Measurements from ENCODE around the gene ARCN1.
A peak's percentile ranks its signal among the peaks of the same experiment; 100 is the strongest.

ARCN1 gene

DNA sequence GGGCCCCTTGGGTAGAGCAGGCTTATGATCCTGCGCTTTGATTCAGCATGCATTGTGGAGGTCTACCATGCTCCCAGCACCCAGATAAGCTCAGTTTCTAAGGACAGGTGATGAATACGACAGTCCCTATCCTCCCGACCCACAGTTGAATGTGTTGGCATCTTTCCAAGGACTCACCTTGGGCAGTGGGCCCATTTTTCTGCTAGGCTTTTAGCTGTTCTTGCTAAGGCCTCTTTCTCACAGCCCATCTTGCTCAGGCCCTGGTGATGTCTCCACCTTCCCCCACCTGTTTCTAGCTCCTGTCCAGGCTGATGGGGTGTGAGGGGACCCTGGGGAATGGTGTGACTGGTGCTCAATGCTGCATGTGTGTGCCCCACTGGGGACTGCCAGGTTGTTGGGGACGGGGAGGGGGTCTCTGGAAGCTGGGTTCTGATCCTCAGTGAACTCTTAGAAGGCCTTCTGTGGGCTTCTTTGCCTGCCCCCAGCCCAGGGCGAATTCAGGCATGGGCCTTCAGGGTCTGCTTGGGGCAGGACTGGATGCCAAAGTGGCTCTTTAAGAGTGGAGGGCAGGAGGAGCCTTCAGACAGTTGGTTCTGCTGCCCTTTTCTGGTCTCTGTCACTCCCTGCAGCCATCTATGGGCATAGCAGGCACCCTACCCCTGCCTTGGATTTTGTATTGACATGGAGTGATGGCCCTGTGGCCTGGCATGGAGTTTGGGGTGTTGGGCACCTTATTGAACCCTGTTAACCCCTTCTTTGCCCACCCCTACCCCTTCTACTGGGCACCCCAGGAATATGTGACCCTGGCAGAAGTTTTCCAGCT lies 68.3 kb downstream of the ARCN1 start:
- DNase-seq: no peak

GRCh38 chr11:118641397-118642019 lies 69.3 kb downstream of the ARCN1 start:
- peak; percentile 92 for DNase-seq

DNA sequence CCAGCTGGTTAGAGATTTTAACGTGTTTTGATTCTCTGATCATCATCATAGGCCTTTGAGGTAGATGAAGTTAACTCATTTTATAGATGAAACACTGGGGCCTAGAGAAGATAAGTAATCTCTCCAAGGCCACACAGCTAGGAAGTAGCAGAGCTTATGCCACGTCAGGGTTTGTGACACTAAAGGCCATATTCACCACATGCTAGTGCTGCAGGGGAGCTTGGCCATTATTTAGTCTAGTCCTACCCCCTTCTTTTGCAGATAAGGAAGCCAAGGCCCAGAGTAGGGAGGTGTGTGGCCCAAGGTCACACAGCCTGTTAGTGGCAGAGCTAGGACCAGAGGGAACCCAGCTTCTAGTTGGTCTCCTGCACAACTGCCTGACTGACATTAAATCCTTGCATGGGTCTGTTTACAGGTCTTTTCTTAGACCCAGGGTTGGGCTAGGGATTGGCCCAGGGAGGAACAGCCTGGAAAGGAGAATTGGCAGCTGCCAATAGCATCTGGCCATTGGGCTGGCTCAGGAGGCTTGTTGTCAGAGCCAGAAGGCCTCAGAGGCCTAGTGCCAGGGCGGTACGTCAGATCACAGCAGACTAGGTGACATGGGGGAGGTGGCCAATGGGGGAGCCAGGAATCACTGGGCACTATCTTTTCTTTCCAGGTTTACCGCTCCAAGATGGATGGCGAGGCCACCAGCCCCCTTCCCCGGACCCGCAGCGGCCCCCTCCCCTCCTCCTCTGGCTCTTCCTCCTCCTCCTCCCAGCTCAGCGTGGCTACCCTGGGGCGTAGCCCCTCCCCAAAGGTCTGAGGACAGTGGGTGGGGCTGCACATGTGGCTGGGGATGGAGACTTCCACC lies 71.2 kb downstream of the ARCN1 start:
- DNase-seq: no peak

GRCh38 chr11:118643995-118644345 lies 71.8 kb downstream of the ARCN1 start:
- no peak for DNase-seq

GRCh38 chr11:118644496-118644895 lies 72.3 kb downstream of the ARCN1 start:
- no peak for DNase-seq

- DNase-seq: no peak
Measured at GRCh38 chr11:118645066-118645715, 73.0 kb downstream of the ARCN1 start.

- DNase-seq: no peak
Measured at GRCh38 chr11:118646393-118646792, 74.2 kb downstream of the ARCN1 start.

DNA sequence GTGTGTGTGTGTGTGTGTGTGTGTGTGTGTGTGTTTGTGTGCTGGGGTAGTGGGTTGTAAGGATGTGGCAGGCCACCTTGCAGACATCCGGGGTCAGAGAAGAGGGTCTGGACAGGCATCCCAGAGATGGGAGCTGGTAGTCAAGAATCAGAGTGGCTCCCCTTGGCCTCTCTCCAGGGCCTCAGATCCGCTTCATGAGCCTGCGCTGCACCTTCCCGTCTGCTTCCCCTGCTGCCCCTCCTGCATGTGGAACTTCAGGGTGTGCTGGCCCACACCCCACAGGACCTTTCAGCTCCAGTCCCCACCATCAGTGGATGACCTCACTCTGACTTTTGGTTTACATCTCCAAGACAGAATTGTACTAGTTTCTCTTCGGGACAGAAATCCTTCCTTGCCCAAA lies 76.1 kb downstream of the ARCN1 start:
- DNase-seq: no peak

DNA sequence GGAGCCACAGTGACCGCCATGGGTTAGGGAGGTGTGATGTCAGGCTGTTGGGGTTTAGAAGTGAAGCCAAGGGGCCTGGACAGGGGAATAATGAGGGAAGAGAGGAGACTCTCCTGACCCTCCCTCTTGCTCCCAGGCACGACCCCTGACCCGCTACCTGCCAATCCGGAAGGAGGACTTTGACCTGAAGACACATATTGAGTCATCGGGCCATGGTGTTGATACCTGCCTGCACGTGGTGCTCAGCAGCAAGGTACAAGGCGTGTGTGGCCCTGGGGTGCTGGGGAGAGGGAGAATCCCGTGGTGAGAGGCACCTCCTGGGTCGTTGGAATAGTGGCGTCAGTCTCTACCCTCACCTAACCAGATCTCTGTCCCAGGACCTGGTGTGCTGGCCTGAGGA lies 77.7 kb downstream of the ARCN1 start:
- no peak for DNase-seq

DNA sequence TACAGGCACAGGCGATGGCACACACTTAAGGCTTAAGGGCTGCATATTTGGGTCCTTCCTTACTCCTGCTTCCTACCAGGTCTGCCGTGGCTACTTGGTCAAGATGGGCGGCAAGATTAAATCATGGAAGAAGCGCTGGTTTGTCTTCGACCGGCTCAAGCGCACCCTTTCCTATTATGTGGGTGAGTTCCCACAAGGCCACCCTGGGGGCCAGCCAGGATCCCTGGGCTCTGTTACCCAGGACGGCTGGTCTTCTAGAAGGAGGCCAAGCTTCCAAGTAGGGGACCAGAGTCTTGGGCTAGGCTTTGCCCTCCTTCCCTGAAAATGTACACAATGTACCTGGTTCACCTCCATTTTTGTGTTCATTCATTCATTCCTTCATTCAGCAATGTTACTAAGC lies 78.2 kb downstream of the ARCN1 start:
- no peak for DNase-seq

- no peak for DNase-seq
Measured at GRCh38 chr11:118651820-118652219, 79.6 kb downstream of the ARCN1 start.
